Esophagus muscularis mucosa (tissue), 4 donors: ENCODE results near the gene STK39.

Source experiments
- CTCF ChIP-seq, 3 experiments: fragments of 200-600 bp in 2 of 3; fragments of 450-650 bp in 1 of 3; sonication (generic) in 2 of 3; IDR thresholded peaks; one replicate each; pipeline ENCODE4 v1.5.1; 2017 to 2019; ENCODE audit warnings: antibody characterized with exemption in 3 of 3, mild to moderate bottlenecking in 2 of 3, moderate library complexity in 1 of 3
- EP300 ChIP-seq: sonication (generic); formaldehyde crosslinking; IDR thresholded peaks from one replicate; pipeline ENCODE4 v1.6.1; 2017; ENCODE audit warnings: antibody characterized with exemption
- POLR2A ChIP-seq: fragments of 450-650 bp; IDR thresholded peaks from one replicate; pipeline ENCODE4 v1.6.1; 2017; ENCODE audit warnings: antibody characterized with exemption, moderate library complexity, mild to moderate bottlenecking, low read depth

- TF ChIP-seq CTCF (IDR thresholded peaks at IDR 0.05) (no peak), POLR2A (no peak), EP300 (no peak)
Observed at GRCh38 chr2:168241746-168242145, 5.6 kb downstream of the STK39 start.
